Left ventricle myocardium superior (tissue), 1 donor: ENCODE results near the gene LAPTM5. TPM values are rescaled to one million over a fixed set of nuclear protein-coding genes. Genes with fewer than 3 reads are reported as not detected.

Experiments used
- ATAC-seq: fragments of 200-7000 bp; cut with Tn5 transposase; one replicate; pipeline ENCODE4 v1.9.1; 2020; ENCODE audit warnings: mild to moderate bottlenecking, moderate library complexity
- DNase-seq: peaks from one replicate; pipeline ENCODE4 v3.0.0-alpha.2; 2020
- intact Hi-C: fragments of 100-400 bp; cut with micrococcal nuclease; formaldehyde crosslinking; loops from one replicate; pipeline ENCODE4 v1.11.0; 2022
- total RNA-seq: library from RNA; stranded (reverse); fragmentation: NEBNext Ultra II Directional; extraction: Animal tissue kit (Norgen Biotek cat#: 25700); gene quantifications from one replicate; pipeline ENCODE4 v1.2.1, GENCODE V29; 2021
- donor health status: DM: no; HTN: yes; CAD: no; lungs with severe emphysema.

Gene LAPTM5
- total RNA-seq, 1 donor from 2014 or later: 23.9 TPM

DNA sequence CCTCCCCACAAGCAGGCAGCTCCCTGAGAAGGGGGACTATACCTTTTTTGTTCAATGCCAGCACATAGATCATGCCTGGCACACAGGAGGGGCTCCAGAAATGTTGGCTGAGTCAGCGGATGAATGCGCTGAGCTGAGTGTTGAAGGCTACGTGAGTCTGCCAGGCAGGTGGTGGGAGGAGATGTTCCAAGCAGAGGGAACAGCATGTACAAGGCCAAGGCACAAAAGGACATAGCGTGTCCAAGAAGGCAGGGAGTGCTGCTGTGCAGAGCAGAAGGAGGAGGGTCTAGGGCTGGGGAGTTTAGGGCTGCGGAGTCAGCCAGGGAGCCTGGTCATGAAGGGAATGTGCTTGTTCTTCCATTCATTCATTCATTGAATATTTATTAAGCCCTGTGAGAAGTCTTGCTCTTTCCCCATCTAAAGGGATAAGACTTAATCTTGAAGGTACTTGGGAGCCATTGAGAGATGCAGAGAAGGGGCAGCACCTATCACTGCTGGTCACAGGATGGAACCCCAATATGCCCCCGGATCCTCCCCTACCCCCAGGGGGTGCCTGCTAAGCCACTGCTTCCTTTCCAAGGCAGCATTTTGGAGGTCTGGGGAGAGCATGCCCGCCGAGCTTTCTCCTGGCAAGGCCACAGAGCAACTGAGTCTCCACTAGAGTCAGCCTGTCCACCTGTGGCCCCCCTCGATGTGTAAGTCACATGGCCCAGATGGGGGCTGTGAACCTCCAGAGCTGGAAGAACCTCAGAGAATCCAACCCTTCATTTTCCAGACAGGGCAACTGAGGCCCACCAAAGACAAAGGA lies 31.2 kb upstream of the LAPTM5 start:
- intact Hi-C loops: no loop called here
- peak; percentile 55 for ATAC-seq
- DNase-seq: peak; percentile 15

DNA sequence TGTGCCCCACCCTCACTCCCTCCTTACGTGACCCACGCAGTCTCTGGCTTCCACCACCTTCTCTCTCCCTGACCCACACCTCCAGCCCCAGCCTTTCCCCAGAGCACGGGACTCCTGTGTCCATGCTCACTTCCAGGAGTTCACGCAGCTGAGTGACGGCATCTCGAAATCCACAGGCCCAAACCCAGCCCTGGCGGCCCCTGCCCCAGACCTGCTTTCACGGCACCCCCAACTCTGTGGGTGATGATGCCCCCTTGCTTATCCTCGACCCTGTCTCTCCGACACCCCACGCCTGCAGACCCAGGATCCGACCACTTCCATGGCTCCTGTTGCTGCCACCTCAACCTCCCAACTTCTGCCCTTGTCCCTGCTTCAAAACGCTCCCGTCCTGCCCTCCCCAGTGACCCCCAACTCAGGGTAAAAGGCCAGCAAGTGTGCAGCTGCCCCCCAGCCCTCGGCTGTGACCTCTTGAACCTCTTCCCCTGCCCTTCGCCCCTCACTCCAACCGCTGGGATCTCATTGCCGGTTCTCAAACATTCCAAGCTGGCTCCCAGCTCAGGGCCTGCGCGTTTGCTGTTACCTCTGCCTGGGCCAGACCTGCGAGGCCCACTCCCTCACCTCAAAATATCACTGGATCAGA lies 30.4 kb upstream of the LAPTM5 start:
- peak; percentile 15 for DNase-seq
- no peak for ATAC-seq
- intact Hi-C loops: no loop called here

DNA sequence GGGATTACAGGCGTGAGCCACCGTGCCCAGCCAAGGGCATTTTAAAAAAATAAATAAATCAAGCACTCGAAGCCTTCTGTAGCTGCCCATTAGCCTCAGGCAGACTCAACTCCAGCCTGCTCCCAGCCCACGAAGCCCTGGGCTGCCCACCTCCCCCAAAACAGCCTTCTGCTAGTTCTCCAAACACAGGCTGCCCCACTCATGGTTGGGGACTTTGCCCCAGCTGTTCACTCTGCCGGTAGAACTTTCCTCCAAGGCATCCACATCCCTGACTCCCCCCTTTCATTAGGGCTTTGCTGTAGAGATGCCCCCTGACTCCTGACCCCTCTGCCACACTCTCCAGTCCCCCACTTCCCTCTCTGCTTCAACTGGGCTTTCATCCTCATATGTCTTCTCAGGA lies 29.7 kb upstream of the LAPTM5 start:
- DNase-seq (peak; percentile 2), ATAC-seq (no peak)
- intact Hi-C loops: no loop called here

DNA sequence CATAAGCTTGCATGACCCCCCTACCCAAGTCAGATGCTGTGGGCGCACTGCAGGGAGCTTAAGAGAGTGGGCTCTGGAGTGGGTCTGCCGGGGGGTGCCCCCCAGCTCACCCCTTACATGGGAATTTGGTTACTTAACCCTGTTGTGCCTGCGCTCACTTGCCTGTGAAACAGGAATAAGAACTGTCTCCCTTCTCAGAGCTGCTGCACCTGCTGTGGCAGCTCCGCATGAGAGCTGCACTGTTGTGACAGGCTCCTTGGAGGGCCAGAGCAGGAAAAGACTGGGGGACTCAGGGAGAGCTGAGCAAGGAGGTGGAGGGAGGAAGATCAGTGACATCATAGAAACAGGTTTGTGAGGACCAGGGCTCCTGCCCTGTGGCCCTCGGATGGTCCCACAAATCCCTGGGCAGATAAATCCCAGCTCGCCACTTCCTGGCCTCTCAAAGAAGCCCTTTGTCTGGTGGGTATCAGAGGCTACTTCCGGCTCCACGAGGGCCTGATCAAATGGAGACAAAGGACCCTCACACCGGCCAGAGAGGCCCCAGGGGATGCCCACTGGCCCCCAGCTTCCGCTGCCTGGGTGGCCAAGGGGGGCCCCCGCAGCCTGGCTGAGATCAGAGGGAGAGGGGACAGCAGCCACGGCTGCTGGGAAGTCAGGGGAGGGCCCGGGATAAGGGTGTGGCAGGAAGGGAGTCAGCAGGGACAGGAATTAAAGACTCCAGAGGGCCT lies 28.9 kb upstream of the LAPTM5 start:
- peak; percentile 29 for ATAC-seq
- intact Hi-C loops: no loop called here
- peak; percentile 42 for DNase-seq

DNA sequence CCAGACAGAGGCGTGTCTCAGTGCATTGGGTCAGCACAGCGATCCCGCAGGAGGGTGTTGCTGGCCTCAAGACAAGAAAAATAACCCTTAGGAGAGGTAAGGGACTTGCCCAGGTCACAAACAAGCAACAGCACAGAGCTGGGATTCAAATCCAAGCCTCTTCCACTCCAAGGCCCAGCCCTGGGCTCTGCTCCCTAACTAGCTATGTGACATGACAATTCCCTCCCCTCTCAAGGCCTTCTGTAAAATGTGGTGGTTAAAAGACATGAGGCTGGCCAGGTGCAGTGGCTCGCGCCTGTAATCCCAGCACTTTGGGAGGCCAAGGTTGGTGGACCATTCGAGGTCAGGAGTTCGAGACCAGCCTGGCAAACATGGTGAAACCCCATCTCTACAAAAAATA lies 28.1 kb upstream of the LAPTM5 start:
- ATAC-seq: no peak
- intact Hi-C loops: no loop called here
- peak; percentile 11 for DNase-seq

DNA sequence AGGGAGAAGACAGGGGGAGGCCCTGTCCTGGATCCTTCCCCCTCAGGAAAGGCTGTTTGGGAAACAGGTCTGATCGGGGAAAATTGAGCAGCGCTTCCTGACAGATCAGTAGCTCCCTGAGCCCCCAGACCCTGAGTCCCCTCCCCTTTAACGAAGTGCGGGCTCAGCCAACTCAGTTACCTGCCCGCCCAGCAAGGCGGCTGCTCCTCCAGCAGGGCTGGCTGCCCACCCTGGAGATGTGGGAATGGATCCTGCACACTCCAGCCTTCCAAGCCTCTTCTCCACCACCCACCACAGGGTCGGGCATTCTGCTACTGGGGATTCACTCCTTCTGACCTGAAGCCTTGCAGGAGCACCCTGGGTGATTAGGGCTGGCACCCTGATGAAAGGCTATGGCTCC lies 27.6 kb upstream of the LAPTM5 start:
- peak; percentile 18 for DNase-seq
- intact Hi-C loops: no loop called here
- ATAC-seq: no peak

DNA sequence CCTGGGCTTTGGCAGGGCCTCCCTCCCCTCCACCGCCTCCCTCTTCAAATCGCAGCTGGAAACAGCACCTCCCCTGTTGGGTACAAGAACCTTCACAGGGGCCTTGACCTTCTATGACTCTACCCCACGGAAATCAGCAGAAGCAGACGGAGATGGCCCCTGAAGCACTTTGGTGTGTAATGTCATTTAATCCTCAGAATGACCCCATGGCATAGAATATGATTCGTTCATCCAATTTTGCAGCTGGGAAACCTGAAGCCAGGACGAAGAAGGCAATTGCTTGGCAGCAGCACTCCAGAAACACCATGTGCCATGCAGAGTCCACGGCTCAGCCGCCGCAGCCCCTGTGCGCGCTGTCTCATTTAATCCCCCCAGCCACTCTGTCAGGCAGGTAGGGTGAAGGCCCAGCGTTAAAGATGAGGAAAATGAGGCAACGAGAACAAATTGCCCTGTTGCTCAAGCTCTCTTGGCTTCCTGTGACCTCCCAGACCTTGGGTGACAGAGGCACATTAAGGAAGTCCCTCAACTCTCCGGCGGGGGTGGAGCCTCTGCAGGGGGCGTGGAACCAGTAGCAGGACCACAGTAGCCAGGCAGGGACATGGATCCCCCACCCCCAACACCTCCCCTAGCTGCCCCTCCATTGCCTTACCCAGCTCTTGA lies 25.8 kb upstream of the LAPTM5 start:
- ATAC-seq: peak; percentile 23

DNA sequence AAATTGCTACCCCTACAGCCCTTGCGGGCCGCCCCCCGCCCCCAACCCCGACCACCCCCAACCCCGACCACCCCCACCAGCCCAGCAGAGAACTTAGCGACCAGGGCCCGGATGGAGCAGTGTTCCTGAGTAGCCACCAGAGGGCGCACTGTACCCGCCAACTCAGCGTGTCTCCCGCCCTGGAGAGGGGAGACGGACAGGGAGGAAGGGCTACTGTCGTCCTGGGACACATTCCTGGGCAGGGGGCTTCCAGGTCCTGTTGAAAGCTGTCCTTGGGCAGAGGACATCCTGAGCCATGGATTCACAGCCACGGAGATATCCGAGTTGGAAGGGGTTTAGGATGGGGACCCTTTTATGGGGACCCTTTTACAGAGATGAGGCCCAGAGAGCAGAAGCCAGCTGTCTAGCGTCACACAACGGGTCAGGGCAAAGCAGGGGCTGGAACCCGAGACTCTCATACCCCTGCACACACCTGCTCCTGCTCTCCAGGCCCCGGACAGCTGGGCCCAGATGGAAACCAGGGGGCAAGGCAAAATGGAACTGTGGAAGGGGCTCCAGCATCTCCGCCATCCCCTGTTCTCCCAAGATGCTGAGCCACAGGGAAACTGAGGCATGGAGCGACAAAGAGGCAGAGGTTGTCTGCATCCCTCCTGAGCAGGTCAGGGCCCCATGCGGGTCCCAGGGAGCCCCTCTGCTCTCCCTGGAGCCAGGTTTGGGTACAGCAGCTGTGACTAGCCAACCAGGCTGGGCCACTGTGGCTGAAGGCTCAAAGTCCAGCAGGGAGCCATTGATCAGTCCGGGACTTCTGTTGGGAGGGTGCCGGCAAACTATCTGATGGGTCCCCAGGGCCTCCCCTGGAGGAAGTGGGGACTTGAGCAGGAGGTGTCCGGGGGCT lies 25.0 kb upstream of the LAPTM5 start:
- intact Hi-C loops: loop anchor here (5.0 kb wide), 1 partner anchor 130 kb away; no protein-coding TSS in a partner anchor
- ATAC-seq (peak; percentile 83), DNase-seq (peak; percentile 73)

More for the DNA sequence above, 25.8 kb upstream of the LAPTM5 start:
- intact Hi-C loops: loop anchor here (5.0 kb wide), 1 partner anchor 129 kb away; no protein-coding TSS in a partner anchor
- DNase-seq: peak; percentile 69

DNA sequence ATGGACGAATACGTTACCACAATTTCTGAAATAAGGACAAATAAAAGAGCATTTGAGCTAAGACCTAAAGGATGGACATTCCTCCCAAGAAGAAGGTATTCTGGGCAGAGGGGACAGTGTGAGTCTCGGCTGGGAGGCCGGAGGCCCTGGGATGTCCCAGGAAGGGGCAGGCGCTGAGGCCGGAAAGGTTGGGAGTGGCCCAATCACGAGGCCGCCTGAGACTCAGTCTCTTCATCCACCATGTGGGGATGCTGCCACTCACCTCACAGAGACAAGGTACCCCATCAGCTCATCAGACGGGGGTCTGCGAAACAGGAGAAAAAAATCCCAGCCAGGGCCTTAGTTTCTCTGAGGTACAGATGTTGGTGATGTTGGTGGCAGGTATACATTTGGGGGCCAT lies 24.3 kb upstream of the LAPTM5 start:
- intact Hi-C loops: loop anchor here (5.0 kb wide), 1 partner anchor 130 kb away; no protein-coding TSS in a partner anchor
- DNase-seq (peak; percentile 21), ATAC-seq (no peak)

DNA sequence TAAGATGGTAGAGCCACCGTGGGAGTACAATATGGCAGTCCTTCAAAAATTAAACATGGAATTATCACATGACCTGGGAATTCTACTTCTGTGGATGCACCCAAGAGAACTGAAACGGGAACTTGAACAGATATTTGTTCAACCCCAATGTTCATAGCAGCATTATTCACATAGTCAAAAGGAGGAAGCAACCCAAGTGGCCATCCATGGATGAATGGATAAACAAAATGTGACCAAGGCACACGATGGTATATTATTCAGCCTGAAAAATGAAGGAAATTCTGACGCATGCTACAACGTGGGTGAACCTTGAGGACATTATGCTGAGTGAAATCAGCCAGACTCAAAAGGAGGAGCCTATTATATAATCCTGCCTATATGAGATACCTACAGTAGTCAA lies 22.8 kb upstream of the LAPTM5 start:
- DNase-seq (no peak), ATAC-seq (no peak)
- intact Hi-C loops: loop anchor here (5.0 kb wide), 1 partner anchor 132 kb away; no protein-coding TSS in a partner anchor

DNA sequence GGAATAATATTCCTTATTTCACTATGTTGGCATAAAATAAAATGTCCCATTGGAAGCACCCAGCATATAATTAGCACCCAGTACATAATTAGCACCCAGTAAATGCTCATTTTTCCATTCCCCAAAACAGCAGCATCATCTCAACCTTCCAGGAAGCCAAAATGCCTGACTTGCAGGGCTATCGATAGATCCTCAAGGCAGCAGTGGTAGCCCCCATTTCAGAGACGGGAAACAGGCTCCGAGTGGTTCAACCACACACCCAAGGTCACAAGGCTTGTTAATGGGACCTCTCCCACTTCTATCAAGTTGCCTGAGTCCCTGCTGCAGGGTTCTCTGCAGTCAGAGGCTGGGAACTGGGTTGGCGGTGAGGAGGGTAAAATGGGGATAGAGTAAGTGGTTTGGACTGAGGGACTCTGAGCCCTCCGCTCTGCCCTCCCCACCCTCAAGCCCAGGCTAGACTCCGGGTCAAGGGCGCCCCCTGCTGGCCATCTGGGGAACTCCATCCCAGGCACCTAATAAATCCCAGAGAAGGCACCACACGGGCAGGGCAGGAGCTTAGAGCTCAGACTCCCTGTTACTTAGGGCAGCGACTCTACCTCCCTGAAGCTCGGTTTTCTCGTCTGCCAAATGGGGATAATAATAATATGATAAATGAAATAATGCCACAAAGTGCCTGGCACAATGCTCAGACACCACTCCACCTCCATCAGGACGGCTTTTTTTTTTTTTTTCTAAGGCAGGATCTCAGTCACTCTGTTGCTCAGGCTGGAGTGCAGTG lies 21.9 kb upstream of the LAPTM5 start:
- ATAC-seq (peak; percentile 74), DNase-seq (peak; percentile 88)
- intact Hi-C loops: loop anchor here (2.0 to 5.0 kb wide), 2 partner anchors 59 to 133 kb away; no protein-coding TSS in a partner anchor

DNA sequence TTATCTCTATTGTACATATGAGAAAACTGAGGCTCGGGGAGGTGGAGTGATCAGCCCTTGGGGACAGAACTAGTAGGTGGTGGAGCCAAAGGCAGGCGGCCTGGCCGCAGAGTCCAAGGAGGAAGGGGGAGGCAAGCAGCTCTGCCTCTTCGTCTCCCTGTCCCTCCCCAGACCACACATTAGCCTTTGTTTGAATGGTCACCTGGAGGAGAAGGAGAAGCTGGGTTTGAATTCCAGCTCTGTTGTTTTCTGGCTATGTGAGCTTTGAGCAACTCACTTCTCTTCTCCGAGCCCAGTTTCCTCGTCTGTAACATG lies 21.4 kb upstream of the LAPTM5 start:
- DNase-seq (peak; percentile 5), ATAC-seq (no peak)
- intact Hi-C loops: loop anchor here (2.0 kb wide), 1 partner anchor 58 kb away; no protein-coding TSS in a partner anchor

DNA sequence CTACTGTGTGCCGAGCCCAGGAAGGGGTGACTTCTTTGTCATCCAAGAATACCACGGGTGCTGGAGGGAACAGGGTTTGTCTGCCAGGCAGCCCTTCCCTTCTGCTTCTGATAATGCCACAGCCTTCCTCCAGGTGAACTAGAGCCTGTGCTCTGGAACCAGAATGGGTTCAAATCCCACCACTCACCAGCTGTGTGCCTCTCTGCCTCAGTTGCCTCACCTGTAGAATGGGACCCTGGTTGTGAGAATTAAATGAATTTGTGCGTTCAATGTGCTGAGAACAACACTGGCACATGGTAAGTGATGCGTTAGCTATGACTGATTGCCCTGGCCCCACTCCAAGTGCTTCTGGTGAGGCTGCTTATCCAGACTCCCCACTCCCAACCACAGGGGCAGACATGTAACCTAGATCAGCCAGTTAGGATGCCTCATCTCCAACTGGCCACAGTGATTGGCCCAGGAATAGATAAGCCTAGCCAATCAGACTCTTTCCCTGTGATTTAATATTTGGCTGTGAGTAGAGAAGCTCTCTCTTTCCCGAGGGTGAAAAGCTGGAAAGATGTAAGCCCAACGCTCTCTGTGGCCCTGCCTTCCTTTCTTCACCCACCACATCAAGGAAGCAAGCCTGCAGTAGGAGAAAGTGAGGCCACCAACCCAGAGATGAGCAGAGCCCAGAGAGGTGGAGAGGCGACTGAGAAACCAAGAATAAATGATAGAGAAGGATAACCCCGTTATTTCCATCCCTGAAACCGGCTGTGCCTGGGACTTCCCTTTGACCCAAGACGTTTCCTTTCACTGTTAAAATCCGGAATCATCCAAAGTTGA lies 20.8 kb upstream of the LAPTM5 start:
- DNase-seq: peak; percentile 48
- intact Hi-C loops: loop anchor here (2.0 kb wide), 1 partner anchor 58 kb away; no protein-coding TSS in a partner anchor
- no peak for ATAC-seq

DNA sequence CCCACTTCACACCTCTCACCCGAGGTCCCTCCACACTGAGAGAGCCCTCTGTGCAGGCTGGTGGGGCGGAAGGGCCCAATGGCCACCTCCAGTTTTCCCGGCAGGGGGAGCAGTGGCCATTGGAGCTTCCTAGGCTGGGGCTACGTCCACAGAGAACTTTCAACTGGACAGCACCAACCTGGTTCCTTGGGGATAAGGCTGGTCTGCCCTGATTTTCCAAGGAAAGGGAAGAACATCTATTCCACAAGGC lies 20.3 kb upstream of the LAPTM5 start:
- intact Hi-C loops: loop anchor here (2.0 kb wide), 1 partner anchor 57 kb away; no protein-coding TSS in a partner anchor
- DNase-seq (peak; percentile 12), ATAC-seq (no peak)

DNA sequence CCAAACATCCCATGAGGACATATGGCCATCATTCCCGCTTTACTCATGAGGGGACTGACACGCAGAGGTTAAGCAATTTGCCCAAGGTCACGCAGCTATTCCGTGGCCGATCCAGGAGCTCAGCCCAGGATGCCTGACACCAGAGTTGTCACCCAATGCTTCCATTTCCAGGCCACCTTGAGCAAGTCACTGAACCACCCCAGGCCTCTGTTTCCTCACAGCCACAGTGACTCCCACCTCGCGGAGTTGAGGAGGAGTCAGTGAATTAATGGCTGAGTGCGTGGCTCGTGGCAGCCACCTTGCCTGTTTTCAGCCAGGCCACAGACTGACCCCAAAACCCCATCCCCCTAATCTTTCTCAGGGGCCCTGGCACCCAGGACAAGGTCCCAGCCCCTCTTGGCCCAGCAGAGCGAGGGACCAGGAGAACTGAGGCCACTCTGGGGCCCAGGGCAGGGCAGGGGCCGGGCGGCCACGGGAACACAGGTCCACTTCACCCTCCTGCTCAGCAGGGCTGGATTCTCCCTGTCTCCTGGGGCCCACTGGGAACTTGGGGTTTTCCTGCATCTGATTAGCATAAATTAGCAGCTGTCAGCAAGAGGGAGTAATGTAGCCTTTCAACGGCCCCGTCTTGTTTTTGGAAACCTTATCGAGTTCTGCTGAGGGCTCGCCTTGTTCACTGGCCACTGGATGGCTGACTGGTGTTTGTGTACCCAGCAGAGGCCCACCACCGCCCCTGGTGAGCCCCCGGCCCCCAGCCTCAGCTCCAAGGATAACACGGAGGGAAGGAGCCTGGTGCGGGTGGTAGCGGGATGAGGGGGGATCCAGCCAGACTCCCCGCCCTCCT lies 19.7 kb upstream of the LAPTM5 start:
- peak; percentile 9 for DNase-seq
- no peak for ATAC-seq
- intact Hi-C loops: no loop called here
